Stomach smooth muscle (tissue), 2 donors: ENCODE results near the gene NGEF.
"Not testable (repeated sequence)": the region's sequence is repeated elsewhere in the genome, so short reads cannot be mapped to it uniquely, and the experiment has no call there.

Source experiments
- H3K27ac ChIP-seq: one replicate; pipeline ENCODE4 v1.7.0; 2013; ENCODE audit warnings: mild to moderate bottlenecking, low read length, inconsistent platforms
- H3K27me3 ChIP-seq, 2 donors: one replicate each; pipeline ENCODE4 v1.7.0; 2013; ENCODE audit warnings: low read length in 2 of 2; ENCODE audit not compliant: insufficient read depth in 2 of 2, control insufficient read depth in 1 of 2
- H3K36me3 ChIP-seq, 2 donors: one replicate each; pipeline ENCODE4 v1.7.0; 2013; ENCODE audit warnings: low read length in 2 of 2; ENCODE audit not compliant: control insufficient read depth in 2 of 2, insufficient read depth in 2 of 2
- H3K4me1 ChIP-seq: one replicate; pipeline ENCODE4 v1.7.0; 2013; ENCODE audit warnings: low read length; ENCODE audit not compliant: control insufficient read depth, insufficient read depth
- H3K4me3 ChIP-seq, 2 donors: one replicate each; pipeline ENCODE4 v1.7.0; 2013; ENCODE audit warnings: low read length in 2 of 2
- H3K9ac ChIP-seq, 2 donors: one replicate each; pipeline ENCODE4 v1.7.0; 2013; ENCODE audit warnings: low read length in 2 of 2, mild to moderate bottlenecking in 1 of 2
- H3K9me3 ChIP-seq, 2 donors: one replicate each; pipeline ENCODE4 v1.7.0; 2013; ENCODE audit warnings: low read length in 2 of 2; ENCODE audit not compliant: control insufficient read depth in 2 of 2
- donor health status: healthy.
- donor health status: Pancreatic carcinoma.

NGEF gene

DNA sequence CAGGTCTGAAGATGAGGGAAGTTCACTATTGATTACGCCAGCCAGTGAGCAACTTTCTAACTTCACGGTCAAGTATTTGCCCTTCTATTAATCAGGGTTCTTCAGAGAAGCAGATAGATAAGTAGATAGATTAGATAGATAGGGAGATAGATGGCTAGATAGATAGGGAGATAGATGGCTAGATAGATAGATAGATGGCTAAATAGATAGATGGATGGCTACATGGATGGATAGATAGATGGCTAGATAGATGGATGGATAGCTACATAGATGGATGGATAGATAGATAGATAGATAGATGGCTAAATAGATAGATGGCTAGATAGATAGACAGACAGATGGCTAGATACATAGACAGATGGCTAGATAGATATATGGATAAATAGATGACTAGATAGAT is 42.3 kb upstream of the NGEF start:
- no peak overlapping the region for H3K4me3 ChIP-seq
- H3K9ac ChIP-seq, result no peak overlapping the region
- H3K36me3 ChIP-seq, result no peaks in the 10 kb centered on the region
- no peaks in the 10 kb centered on the region for H3K4me1 ChIP-seq
- peaks cover 6 to 13% of the 10 kb centered on the region in 2 donors for H3K27me3 ChIP-seq
- H3K9me3 ChIP-seq, result no peaks in the 10 kb centered on the region
- H3K27ac ChIP-seq, result no peak overlapping the region

DNA sequence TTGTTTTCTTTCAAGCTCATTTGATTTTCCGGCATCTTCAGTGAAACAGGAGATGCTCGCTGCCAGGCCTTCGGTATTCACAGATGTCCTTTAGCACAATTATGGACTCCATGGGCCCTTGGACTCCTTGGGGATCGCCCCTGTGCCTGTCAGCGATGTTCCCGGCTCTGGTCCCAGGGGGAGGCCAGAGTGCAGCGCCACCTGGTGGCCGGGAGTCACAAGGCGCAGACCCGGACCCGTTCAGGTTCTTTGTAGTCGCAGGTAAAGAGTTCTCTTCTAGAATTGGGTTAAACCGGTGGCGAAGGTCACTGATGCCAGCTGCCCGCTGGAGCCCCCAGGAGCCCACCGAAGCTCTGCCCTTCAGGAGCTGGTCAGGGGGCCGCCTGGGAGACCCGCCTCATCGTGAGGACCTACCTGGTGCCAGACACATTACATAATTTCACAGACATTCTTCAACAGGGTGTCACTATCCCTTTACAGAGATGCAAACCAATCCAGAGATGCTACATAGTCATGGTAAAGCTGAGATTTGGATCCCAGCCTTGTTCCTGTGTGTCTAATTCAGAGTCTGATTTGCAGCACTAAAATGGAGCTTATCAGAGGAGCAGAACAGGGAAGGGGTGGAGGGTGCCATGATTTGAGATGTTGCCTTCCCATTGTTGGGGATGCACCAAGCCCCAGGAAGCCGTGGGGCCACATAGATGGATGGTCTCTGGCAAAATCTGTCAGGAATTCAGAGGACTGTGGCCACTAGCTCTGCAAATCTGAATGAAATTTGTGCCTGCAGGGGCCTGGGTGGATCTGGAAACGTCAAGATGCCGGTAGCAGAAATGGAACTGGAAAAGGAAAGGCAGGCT is 41.1 kb upstream of the NGEF start:
- no peaks in the 10 kb centered on the region for H3K9me3 ChIP-seq
- H3K4me3 ChIP-seq, result no peak overlapping the region
- H3K9ac ChIP-seq, result no peak overlapping the region
- H3K36me3 ChIP-seq, result no peaks in the 10 kb centered on the region
- peaks cover 6 to 13% of the 10 kb centered on the region in 2 donors for H3K27me3 ChIP-seq
- H3K27ac ChIP-seq, result no peak overlapping the region
- no peaks in the 10 kb centered on the region for H3K4me1 ChIP-seq

DNA sequence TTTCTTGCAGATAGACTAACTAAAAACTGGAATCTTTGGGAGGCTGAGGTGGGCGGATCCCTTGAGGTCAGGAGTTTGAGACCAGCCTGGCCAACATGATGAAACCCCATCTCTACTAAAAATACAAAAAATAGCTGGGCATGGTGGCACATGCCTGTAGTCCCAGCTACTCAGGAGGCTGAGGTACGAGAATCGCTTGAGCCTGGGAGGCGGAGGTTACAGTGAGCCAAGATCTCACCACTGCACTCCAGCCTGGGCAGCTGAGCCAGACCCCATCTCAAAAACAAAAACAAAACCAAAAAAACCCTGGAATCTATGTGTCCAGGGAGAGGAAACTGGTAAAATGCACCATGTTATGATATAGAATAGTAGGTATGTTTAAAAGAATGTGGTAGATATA is 39.5 kb upstream of the NGEF start:
- H3K36me3 ChIP-seq, H3K4me3 ChIP-seq, H3K4me1 ChIP-seq, H3K9me3 ChIP-seq, H3K27ac ChIP-seq, H3K9ac ChIP-seq: not testable (repeated sequence)
- peaks cover 8 to 13% of the 10 kb centered on the region in 2 donors for H3K27me3 ChIP-seq

DNA sequence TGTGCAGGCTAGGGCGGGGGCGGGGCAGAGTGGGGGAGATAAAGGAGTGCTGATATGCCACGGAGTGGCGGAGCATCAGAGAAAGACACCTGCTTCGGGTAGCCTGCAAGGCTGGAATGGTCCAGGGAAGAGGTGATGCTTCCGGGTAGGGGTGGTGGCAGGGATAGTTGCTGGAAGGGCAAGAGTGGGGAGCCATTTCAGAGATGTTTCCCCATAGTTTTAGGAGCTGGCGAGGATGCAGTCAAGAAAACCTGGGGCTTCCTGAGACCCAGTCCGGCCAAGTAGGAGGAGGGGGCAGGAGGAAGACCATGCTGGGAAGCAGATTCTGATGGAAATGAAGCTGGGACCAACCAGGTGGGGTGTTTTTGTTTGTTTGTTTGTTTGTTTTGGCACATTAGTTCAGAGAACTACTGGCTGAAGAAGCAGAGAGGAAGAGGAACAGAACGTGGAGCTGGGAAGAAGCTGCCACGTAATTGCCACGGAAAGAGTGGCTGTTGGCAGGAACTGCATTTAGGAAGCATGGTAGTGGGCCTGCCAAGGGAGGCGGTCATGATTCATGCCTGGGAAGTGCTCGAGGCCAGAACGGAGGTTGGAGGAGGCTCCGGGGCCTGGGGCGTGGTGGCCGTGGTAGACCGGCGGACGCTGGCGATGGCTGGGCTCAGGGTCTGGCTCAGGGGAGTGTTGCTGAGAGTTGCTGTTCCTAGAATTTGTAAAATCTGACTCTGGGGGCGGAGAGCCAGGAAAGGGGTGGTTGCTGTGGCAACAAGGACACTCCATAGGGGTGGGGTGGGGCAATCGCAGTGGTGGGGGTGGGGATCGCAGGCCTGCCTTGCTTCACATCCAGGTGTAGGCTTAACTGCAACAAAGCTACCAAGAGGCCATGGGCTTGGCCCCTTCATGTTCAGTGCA is 38.4 kb upstream of the NGEF start:
- H3K4me3 ChIP-seq, result no peak overlapping the region
- H3K27me3 ChIP-seq, result peaks cover 10 to 13% of the 10 kb centered on the region in 2 donors
- no peaks in the 10 kb centered on the region for H3K36me3 ChIP-seq
- H3K9ac ChIP-seq, result no peak overlapping the region
- H3K9me3 ChIP-seq, result no peaks in the 10 kb centered on the region
- no peaks in the 10 kb centered on the region for H3K4me1 ChIP-seq
- no peak overlapping the region for H3K27ac ChIP-seq

DNA sequence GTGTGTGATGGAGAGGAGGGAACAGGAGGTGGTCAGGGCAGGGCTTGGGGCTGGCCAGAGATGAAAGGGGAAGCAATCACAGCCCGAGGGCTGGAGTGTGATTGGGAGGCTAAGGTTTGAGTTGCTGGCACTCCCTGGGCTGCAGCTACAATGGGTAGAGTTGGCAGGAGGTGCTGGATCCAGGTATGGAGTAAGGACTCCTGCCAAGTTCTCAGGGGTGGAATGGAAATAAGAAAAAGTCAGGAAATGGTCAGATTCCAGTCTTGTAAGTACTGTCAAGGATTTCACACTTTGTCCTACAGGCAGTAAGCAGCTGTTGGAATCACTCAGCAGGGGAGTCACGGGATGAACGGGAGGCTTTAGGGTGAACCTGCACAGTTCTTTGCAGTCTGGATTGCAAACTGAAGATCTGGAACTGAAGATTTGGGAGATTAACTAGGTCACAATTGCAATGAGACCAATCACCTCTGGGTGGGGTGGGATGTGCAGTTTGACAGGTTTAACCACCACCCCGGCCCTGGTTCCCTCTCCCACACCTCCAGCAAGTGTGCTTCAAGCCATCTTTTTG is 36.2 kb upstream of the NGEF start:
- Histone ChIP-seq H3K9ac (no peak overlapping the region), H3K36me3 (no peaks in the 10 kb centered on the region), H3K27me3 (peaks cover 6 to 10% of the 10 kb centered on the region in 2 donors), H3K9me3 (no peaks in the 10 kb centered on the region), H3K27ac (no peak overlapping the region), H3K4me3 (no peak overlapping the region), H3K4me1 (no peaks in the 10 kb centered on the region)

DNA sequence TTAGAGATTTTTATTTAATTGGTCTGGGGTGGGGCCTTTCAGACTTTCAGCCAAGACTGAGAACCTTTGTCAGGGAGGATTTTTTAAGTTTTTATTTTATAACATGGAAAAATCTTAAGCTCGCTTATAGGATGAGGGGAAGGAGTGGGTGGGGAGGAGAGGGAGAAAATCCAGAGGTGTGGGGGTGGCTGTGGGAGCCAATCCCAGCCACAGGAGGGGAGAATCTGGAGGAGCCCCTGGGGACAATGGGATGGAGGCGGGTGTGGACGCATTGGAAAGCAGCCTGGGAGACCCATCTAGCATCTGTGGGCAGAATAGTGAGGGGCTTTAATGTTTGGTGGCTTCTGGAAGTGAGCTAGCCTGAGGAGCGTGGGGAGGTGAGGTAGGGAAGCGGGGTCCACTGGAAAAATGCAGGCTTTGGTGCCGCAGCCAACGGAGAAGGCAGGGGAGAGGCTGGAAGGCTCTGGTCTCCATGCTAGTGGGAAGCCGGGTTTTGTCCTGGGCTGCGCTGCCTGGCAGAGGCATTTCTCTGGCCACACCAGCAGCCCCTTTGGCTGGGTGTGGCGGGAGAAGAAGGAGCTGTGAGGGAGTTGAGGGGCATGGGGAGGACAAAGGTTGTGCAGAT is 35.6 kb upstream of the NGEF start:
- Histone ChIP-seq H3K36me3 (no peaks in the 10 kb centered on the region), H3K4me3 (no peak overlapping the region), H3K9ac (no peak overlapping the region), H3K27me3 (peaks cover 4 to 6% of the 10 kb centered on the region in 2 donors), H3K9me3 (no peaks in the 10 kb centered on the region), H3K4me1 (no peaks in the 10 kb centered on the region), H3K27ac (no peak overlapping the region)

DNA sequence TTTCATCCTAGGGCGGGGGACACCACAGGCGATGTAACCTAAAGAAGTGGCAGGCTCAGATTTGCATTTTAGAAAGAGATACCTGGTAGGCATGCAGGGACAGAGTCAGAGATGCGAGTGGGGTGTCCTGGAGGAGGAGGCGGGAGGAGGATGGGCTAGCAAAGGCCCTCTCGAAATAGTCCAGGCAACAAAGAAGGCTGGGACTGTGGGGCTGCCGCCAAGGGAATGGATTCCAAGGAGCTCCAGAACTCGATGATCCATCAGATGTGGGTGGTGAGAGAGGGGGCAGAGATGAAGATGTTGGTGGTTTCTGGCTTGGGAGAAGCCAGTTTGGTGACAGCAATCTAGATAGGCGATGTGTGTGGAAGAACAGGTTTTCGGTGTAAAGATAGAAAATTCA is 34.6 kb upstream of the NGEF start:
- Histone ChIP-seq H3K9me3 (no peaks in the 10 kb centered on the region), H3K9ac (no peak overlapping the region), H3K4me3 (no peak overlapping the region), H3K27ac (no peak overlapping the region), H3K27me3 (peaks cover 0 to 6% of the 10 kb centered on the region in 2 donors), H3K4me1 (no peaks in the 10 kb centered on the region), H3K36me3 (no peaks in the 10 kb centered on the region)

DNA sequence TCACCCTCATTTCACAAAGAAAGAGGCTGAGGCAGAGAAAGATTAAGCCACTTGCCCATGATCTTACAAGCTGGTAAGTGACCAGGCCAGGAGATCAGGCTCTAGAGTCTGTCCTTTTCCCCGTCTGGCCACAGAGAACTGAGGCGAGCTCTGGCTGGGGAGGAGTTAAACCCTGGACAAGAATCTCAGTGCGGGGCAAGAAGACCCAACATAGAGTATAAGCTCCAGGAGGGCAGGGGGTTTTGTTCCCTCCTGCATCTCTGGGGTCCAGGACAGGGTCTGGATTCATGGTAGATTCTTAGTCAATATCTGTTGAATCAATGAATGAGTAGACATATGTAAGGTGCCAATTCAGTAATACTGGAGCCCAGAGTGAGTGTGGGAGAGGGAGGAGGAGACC is 34.1 kb upstream of the NGEF start:
- Histone ChIP-seq H3K27ac (no peak overlapping the region), H3K4me3 (no peak overlapping the region), H3K9me3 (no peaks in the 10 kb centered on the region), H3K9ac (no peak overlapping the region), H3K36me3 (no peaks in the 10 kb centered on the region), H3K27me3 (peaks cover 0 to 7% of the 10 kb centered on the region in 2 donors), H3K4me1 (no peaks in the 10 kb centered on the region)

DNA sequence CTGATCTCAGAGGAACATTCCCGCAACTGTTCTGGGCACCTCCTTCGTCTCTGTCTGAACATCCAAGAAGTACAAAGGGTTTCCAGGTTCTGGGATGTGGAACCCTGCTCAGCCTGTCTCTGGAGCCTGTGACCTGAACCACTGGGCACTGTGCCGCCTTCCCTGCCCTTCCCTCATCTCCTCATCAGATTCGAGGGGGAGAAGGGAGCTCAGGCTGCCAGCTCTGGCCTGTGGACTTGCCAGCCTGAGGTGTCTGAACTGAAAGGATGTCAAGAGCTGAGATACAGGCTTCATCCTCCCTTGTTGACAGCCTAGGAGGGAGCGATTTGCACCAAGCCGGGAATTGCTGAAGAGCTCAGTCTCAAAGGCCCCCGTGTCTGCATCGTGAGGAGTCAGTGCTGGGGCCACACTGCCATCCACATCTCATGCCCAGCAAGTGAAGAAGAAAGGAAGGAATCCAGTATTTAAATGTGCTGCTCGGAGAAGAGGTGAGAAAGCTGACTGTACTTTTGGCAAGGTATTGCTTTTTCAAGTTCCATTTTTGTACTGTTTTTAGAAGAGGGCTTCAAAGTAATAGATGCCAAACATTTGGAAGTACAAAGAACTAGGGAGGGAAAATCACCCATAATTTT is 32.0 kb upstream of the NGEF start:
- H3K27ac ChIP-seq, result no peak overlapping the region
- no peak overlapping the region for H3K4me3 ChIP-seq
- no peak overlapping the region for H3K9ac ChIP-seq
- H3K36me3 ChIP-seq, result no peaks in the 10 kb centered on the region
- H3K4me1 ChIP-seq, result no peaks in the 10 kb centered on the region
- H3K9me3 ChIP-seq, result no peaks in the 10 kb centered on the region
- H3K27me3 ChIP-seq, result peaks cover 0 to 12% of the 10 kb centered on the region in 2 donors

DNA sequence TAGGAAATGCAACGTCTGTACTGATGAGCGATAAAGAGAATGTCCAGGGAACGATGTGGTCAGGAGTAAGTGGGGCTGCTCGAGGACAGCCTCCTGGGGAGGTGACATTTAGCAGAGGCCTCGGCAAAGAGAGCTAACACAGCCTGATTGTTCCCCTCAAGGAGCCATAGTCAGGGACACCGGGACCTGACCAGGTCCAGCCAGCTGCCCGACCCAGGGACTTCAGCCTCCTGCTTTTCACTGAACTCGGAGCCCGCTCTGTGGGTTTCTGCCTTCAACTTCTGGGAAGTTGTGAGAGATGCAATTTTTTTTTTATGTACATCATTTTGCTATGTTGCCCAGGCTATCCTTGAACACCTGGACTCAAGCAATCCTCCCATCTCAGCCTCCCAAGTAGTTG is 29.5 kb upstream of the NGEF start:
- no peaks in the 10 kb centered on the region for H3K4me1 ChIP-seq

More for the DNA sequence above, 29.5 kb upstream of the NGEF start:
- Histone ChIP-seq H3K4me3 (no peak overlapping the region), H3K27ac (no peak overlapping the region), H3K9ac (no peak overlapping the region), H3K9me3 (no peaks in the 10 kb centered on the region), H3K36me3 (no peaks in the 10 kb centered on the region), H3K27me3 (peaks cover 0 to 12% of the 10 kb centered on the region in 2 donors)
